Keratinocyte (primary cell): ENCODE results near the gene DIAPH2.

ENCODE experiments used
- EZH2 ChIP-seq: IDR thresholded peaks from one replicate; pipeline ENCODE4 v1.6.1; 2012; ENCODE audit warnings: inconsistent platforms, mild to moderate bottlenecking, low read length, moderate library complexity
- TF ChIP-seq, protein P1 (sequence below), 3 experiments: IDR thresholded peaks in 1 of 3; conservative IDR thresholded peaks in 1 of 3; optimal IDR thresholded peaks in 1 of 3; 2 replicates in 2 of 3; 3 replicates in 1 of 3; pipeline versions ENCODE3 to v1.5.1; 2011; ENCODE audit warnings: low read length in 3 of 3, mild to moderate bottlenecking in 3 of 3, moderate library complexity in 2 of 3, control low read depth in 1 of 3, inconsistent platforms in 1 of 3; ENCODE audit not compliant: insufficient read depth in 2 of 3; ENCODE audit errors: extremely low read depth in 1 of 3

DNA sequence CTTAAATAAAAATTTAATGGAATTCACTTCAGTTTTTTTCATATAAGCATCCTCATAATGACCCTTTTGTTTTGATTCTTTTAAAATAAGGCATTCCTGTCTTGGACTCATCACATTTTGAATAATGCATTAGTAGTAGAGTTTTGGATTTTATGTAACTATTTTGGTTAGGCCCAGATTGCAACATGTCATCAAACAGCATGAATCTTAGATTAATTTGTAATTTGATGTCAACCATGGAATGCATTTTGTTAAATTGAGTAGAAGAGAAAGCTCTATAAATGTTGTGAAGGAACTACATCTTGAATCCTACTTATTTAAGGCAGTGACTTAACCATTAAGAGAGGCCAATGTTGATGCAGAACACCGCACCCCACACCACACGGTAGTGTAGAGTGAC lies 3.1 kb downstream of the DIAPH2 start:
- TF ChIP-seq, protein P1, sequence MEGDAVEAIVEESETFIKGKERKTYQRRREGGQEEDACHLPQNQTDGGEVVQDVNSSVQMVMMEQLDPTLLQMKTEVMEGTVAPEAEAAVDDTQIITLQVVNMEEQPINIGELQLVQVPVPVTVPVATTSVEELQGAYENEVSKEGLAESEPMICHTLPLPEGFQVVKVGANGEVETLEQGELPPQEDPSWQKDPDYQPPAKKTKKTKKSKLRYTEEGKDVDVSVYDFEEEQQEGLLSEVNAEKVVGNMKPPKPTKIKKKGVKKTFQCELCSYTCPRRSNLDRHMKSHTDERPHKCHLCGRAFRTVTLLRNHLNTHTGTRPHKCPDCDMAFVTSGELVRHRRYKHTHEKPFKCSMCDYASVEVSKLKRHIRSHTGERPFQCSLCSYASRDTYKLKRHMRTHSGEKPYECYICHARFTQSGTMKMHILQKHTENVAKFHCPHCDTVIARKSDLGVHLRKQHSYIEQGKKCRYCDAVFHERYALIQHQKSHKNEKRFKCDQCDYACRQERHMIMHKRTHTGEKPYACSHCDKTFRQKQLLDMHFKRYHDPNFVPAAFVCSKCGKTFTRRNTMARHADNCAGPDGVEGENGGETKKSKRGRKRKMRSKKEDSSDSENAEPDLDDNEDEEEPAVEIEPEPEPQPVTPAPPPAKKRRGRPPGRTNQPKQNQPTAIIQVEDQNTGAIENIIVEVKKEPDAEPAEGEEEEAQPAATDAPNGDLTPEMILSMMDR (optimal IDR thresholded peaks at IDR 0.05 in 1 of 3, IDR thresholded peaks at IDR 0.05 in 1 of 3, conservative IDR thresholded peaks at IDR 0.05 in 1 of 3; ENCODE audit: extremely low read depth in 1 of 3, insufficient read depth in 2 of 3, low read length in 3 of 3) = no peak
- no peak for TF ChIP-seq EZH2
